Measurements from ENCODE around the gene BET1.

DNA sequence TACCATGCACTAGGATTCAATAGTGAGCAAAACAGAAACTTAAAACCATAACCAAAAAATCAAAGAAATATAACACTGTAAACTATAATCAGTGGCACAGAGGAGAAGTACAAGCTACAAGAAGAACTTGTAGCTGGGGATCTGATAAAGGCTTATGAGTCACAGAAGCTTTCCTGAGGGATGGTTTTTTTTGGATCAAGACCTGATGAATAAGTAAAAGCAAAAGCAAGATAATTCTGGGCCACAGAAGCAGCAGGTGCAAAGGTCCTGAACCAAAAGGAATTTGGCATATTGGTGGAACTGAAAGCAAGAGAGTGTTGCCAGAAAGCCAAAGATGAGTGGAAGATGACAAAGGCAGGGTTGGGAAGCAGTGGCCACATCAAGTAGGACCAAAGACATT, 37.4 kb upstream of the BET1 start:
- TF ChIP-seq, protein P1, sequence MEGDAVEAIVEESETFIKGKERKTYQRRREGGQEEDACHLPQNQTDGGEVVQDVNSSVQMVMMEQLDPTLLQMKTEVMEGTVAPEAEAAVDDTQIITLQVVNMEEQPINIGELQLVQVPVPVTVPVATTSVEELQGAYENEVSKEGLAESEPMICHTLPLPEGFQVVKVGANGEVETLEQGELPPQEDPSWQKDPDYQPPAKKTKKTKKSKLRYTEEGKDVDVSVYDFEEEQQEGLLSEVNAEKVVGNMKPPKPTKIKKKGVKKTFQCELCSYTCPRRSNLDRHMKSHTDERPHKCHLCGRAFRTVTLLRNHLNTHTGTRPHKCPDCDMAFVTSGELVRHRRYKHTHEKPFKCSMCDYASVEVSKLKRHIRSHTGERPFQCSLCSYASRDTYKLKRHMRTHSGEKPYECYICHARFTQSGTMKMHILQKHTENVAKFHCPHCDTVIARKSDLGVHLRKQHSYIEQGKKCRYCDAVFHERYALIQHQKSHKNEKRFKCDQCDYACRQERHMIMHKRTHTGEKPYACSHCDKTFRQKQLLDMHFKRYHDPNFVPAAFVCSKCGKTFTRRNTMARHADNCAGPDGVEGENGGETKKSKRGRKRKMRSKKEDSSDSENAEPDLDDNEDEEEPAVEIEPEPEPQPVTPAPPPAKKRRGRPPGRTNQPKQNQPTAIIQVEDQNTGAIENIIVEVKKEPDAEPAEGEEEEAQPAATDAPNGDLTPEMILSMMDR (IDR thresholded peaks at IDR 0.05 in 8 of 11, conservative IDR thresholded peaks at IDR 0.05 in 3 of 11) = no peak
- TF ChIP-seq POLR2A (IDR thresholded peaks at IDR 0.05) = no peak
